NCI-H226 (cell line): ENCODE data around the gene KRTAP3-1.
"Not testable (repeated sequence)": the region's sequence is repeated elsewhere in the genome, so short reads cannot be mapped to it uniquely, and the experiment has no call there.

ENCODE experiments used
- DNase-seq: peaks from one replicate; pipeline ENCODE4 v3.0.0-alpha.2; 2015

The KRTAP3-1 gene

GRCh38 chr17:41008811-41009210, at the start of gene KRTAP3-1:
TSS of gene KRTAP3-1 (minus strand) at chr17:41009128. CDS start at chr17:41009074, 54 bp downstream.
- DNase-seq = no peak

- no peak for DNase-seq
These were observed 48.6 kb upstream of the KRTAP3-1 start for GRCh38 chr17:41057547-41057946.

GRCh38 chr17:41055130-41055529, 46.2 kb upstream of the KRTAP3-1 start, which contains the start of gene KRTAP2-2:
TSS of gene KRTAP2-2 (minus strand) at chr17:41055230. CDS start at chr17:41055211, 19 bp downstream.
- DNase-seq = not testable (repeated sequence)

GRCh38 chr17:41054556-41054955, 45.6 kb upstream of the KRTAP3-1 start:
- DNase-seq = not testable (repeated sequence)

GRCh38 chr17:41054025-41054424, 45.1 kb upstream of the KRTAP3-1 start:
- DNase-seq = no peak

GRCh38 chr17:41052566-41052965, 43.6 kb upstream of the KRTAP3-1 start:
- no peak for DNase-seq

GRCh38 chr17:41049110-41049509, 40.2 kb upstream of the KRTAP3-1 start:
- no peak for DNase-seq

GRCh38 chr17:41048441-41048840, 39.5 kb upstream of the KRTAP3-1 start:
- no peak for DNase-seq

GRCh38 chr17:41046735-41047465, 38.0 kb upstream of the KRTAP3-1 start, which contains the start of gene KRTAP2-1:
TSS of gene KRTAP2-1 (minus strand) at chr17:41047316. CDS start at chr17:41047267, 49 bp downstream.
- not testable (repeated sequence) for DNase-seq

GRCh38 chr17:41042953-41043352, 34.0 kb upstream of the KRTAP3-1 start:
- DNase-seq = no peak

- not testable (repeated sequence) for DNase-seq
These were observed 32.0 kb upstream of the KRTAP3-1 start, which contains the start of gene KRTAP1-1 for GRCh38 chr17:41040783-41041571. TSS of gene KRTAP1-1 (minus strand) at chr17:41041450. CDS start at chr17:41041397, 53 bp downstream.

GRCh38 chr17:41037853-41038350, 29.0 kb upstream of the KRTAP3-1 start:
- DNase-seq = no peak

- not testable (repeated sequence) for DNase-seq
These were observed 25.5 kb upstream of the KRTAP3-1 start, which contains the start of gene KRTAP1-3 for GRCh38 chr17:41034346-41034935. TSS of gene KRTAP1-3 (minus strand) at chr17:41034874. CDS start at chr17:41034821, 53 bp downstream.

GRCh38 chr17:41029633-41030245, 20.8 kb upstream of the KRTAP3-1 start, which contains the start of gene KRTAP1-4:
TSS of gene KRTAP1-4 (minus strand) at chr17:41030195. CDS start at chr17:41030078, 117 bp downstream.
- DNase-seq = no peak

- DNase-seq = peak; percentile 10
These were observed 18.0 kb upstream of the KRTAP3-1 start, which contains the start of gene KRTAP1-5 for GRCh38 chr17:41026715-41027471. TSS of gene KRTAP1-5 (minus strand) at chr17:41027208. CDS start at chr17:41027155, 53 bp downstream.

- no peak for DNase-seq
These were observed 15.8 kb upstream of the KRTAP3-1 start for GRCh38 chr17:41024697-41025096.

- DNase-seq = no peak
These were observed 11.4 kb upstream of the KRTAP3-1 start for GRCh38 chr17:41020336-41020735.

- no peak for DNase-seq
These were observed 10.5 kb upstream of the KRTAP3-1 start for GRCh38 chr17:41019415-41019814.

- DNase-seq = no peak
These were observed 9.6 kb upstream of the KRTAP3-1 start for GRCh38 chr17:41018541-41018940.

- no peak for DNase-seq
These were observed 7.8 kb upstream of the KRTAP3-1 start for GRCh38 chr17:41016578-41017215.

- no peak for DNase-seq
These were observed 6.5 kb upstream of the KRTAP3-1 start for GRCh38 chr17:41015454-41015853.
